ENCODE measurements around the gene PPEF1. TPM values are rescaled to one million over a fixed set of nuclear protein-coding genes. Genes with fewer than 3 reads are reported as not detected.

The PPEF1 gene
- polyA plus RNA-seq, 2 of the 4 experiments (the other 2 are of a cell fraction), result 1.0 to 1.9 TPM

GRCh38 chrX:18701621-18702361 lies 5.7 kb upstream of the PPEF1 start:
- POLR2A ChIA-PET, result interaction anchor here (0.6 to 2.3 kb wide), 4 partner anchors 27 to 282 kb away, joined by 3 to 9 read pairs (median 4); partner anchors contain the start of gene PHKA2
- no peak overlapping the region for H3K4me3 ChIP-seq
- H3K4me2 ChIP-seq, result peak overlapping the region; percentile 74
- H3K27ac ChIP-seq, result peak overlapping the region; percentile 90 to 94
- no peak for TF ChIP-seq RAD21 (conservative IDR thresholded peaks at IDR 0.05 in 1 of 2, IDR thresholded peaks at IDR 0.05 in 1 of 2)
- TF ChIP-seq FOSL2 (IDR thresholded peaks at IDR 0.05), result no peak
- no peak for TF ChIP-seq FOSL2 (CRISPR knock-in tag; IDR thresholded peaks at IDR 0.05)
- TF ChIP-seq RNF2 (IDR thresholded peaks at IDR 0.05; ENCODE audit: borderline replicate concordance, low read depth), result no peak
- no peak for TF ChIP-seq SREBF2 (IDR thresholded peaks at IDR 0.05)
- no peak for TF ChIP-seq KDM5A (IDR thresholded peaks at IDR 0.05)
- peak; percentile 74; the same call in 1 of the 2 replicates for TF ChIP-seq FOXS1 (CRISPR knock-in tag; IDR thresholded peaks at IDR 0.05)
- no peak for TF ChIP-seq EHMT2 (IDR thresholded peaks at IDR 0.05; ENCODE audit: low read depth)
- peak; percentile 67 for TF ChIP-seq HOXB5 (CRISPR knock-in tag; IDR thresholded peaks at IDR 0.05)
- TF ChIP-seq ESRRA (IDR thresholded peaks at IDR 0.05; ENCODE audit: borderline replicate concordance, low read length), result no peak
- no peak for TF ChIP-seq BCL3 (IDR thresholded peaks at IDR 0.05)
- no peak for TF ChIP-seq JUN (IDR thresholded peaks at IDR 0.05)
- TF ChIP-seq ZC3H11A (IDR thresholded peaks at IDR 0.05), result no peak
- peak in 1 of 2 experiments; percentile 70; a peak in 2 of 4 replicates for TF ChIP-seq CEBPB (IDR thresholded peaks at IDR 0.05)
- TF ChIP-seq GATA3 (IDR thresholded peaks at IDR 0.05; ENCODE audit: borderline replicate concordance), result peak; percentile 64
- TF ChIP-seq MAX (IDR thresholded peaks at IDR 0.05), result no peak
- TF ChIP-seq MAZ (IDR thresholded peaks at IDR 0.05; ENCODE audit: borderline replicate concordance, low read depth, low read length), result no peak
- no peak for TF ChIP-seq JUNB (IDR thresholded peaks at IDR 0.05)
- no peak for TF ChIP-seq SMC3 (IDR thresholded peaks at IDR 0.05)
- TF ChIP-seq HEYL (CRISPR knock-in tag; IDR thresholded peaks at IDR 0.05), result 0 out of 2 replicates have a peak, but pooled peaks have one; percentile 23
- peak; percentile 56; the same call in 1 of the 2 replicates for TF ChIP-seq HOXB13 (CRISPR knock-in tag; IDR thresholded peaks at IDR 0.05; ENCODE audit: low read depth)
- TF ChIP-seq NFE2L2 (conservative IDR thresholded peaks at IDR 0.05; ENCODE audit: low read length), result no peak
- 0 out of 2 replicates have a peak, but pooled peaks have one; percentile 14 for TF ChIP-seq ZNF302 (CRISPR knock-in tag; IDR thresholded peaks at IDR 0.05)
- no peak for TF ChIP-seq CBX2 (IDR thresholded peaks at IDR 0.05; ENCODE audit: borderline replicate concordance, low read depth)
- TF ChIP-seq, protein P1, sequence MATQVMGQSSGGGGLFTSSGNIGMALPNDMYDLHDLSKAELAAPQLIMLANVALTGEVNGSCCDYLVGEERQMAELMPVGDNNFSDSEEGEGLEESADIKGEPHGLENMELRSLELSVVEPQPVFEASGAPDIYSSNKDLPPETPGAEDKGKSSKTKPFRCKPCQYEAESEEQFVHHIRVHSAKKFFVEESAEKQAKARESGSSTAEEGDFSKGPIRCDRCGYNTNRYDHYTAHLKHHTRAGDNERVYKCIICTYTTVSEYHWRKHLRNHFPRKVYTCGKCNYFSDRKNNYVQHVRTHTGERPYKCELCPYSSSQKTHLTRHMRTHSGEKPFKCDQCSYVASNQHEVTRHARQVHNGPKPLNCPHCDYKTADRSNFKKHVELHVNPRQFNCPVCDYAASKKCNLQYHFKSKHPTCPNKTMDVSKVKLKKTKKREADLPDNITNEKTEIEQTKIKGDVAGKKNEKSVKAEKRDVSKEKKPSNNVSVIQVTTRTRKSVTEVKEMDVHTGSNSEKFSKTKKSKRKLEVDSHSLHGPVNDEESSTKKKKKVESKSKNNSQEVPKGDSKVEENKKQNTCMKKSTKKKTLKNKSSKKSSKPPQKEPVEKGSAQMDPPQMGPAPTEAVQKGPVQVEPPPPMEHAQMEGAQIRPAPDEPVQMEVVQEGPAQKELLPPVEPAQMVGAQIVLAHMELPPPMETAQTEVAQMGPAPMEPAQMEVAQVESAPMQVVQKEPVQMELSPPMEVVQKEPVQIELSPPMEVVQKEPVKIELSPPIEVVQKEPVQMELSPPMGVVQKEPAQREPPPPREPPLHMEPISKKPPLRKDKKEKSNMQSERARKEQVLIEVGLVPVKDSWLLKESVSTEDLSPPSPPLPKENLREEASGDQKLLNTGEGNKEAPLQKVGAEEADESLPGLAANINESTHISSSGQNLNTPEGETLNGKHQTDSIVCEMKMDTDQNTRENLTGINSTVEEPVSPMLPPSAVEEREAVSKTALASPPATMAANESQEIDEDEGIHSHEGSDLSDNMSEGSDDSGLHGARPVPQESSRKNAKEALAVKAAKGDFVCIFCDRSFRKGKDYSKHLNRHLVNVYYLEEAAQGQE (IDR thresholded peaks at IDR 0.05), result no peak
- TF ChIP-seq, protein P2, sequence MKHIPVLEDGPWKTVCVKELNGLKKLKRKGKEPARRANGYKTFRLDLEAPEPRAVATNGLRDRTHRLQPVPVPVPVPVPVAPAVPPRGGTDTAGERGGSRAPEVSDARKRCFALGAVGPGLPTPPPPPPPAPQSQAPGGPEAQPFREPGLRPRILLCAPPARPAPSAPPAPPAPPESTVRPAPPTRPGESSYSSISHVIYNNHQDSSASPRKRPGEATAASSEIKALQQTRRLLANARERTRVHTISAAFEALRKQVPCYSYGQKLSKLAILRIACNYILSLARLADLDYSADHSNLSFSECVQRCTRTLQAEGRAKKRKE (CRISPR knock-in tag; IDR thresholded peaks at IDR 0.05; ENCODE audit: low read depth), result no peak
- TF ChIP-seq NPAS2 (CRISPR knock-in tag; IDR thresholded peaks at IDR 0.05; ENCODE audit: borderline replicate concordance), result no peak
- no peak for TF ChIP-seq HOXA7 (CRISPR knock-in tag; IDR thresholded peaks at IDR 0.05)
- TF ChIP-seq EHF (CRISPR knock-in tag; IDR thresholded peaks at IDR 0.05), result 0 out of 2 replicates have a peak, but pooled peaks have one; percentile 54
- FAIRE-seq (no peak), ATAC-seq (peak; percentile 66 to 69), DNase-seq (ENCODE audit: low read depth in 1 of 2, low spot score in 1 of 2) (peak in 1 of 2 experiments; percentile 82)
- H3K4me1 ChIP-seq, result peaks cover 65% of the 10 kb centered on the region
- CTCF ChIA-PET, result interaction anchor here (0.7 to 1.2 kb wide), 5 partner anchors 12 to 177 kb away, joined by 3 read pairs; no protein-coding TSS in a partner anchor
- WGBS (ENCODE audit: missing lambda C conversion rate), result 19% methylated on average over 5 of the region's 5 CpGs
- H3K9me3 ChIP-seq, result no peaks in the 10 kb centered on the region
